A673 (cell line): Measurements from ENCODE around the gene ADAD2.

ENCODE experiments used
- CTCF ChIP-seq: fragments of 300-800, 200-600 bp; sonication (generic); conservative IDR thresholded peaks from 2 replicates; pipeline ENCODE4 v1.5.1; 2017; ENCODE audit warnings: low read depth, mild to moderate bottlenecking, antibody characterized with exemption, low read length, moderate library complexity, mixed read lengths
- EZH2 ChIP-seq: fragments of 200-600 bp; sonication (generic); IDR thresholded peaks from 2 replicates; pipeline ENCODE4 v1.6.1; 2017; ENCODE audit warnings: borderline replicate concordance, low read depth, mild to moderate bottlenecking, mixed read lengths, antibody characterized with exemption, low read length; ENCODE audit not compliant: poor library complexity, severe bottlenecking

- TF ChIP-seq CTCF, result no peak
- TF ChIP-seq EZH2, result no peak
Measured at GRCh38 chr16:84178892-84179611, 11.9 kb upstream of the ADAD2 start.
